Sciatic nerve (tissue), 2 donors: ENCODE data around the gene AQP1. TPM values are rescaled to one million over a fixed set of nuclear protein-coding genes. Genes with fewer than 3 reads are reported as not detected.

Experiments used
- ATAC-seq: fragments of 200-7000 bp; cut with Tn5 transposase; one replicate; pipeline ENCODE4 v1.9.1; 2020; ENCODE audit warnings: mild to moderate bottlenecking, moderate library complexity
- DNase-seq: peaks from one replicate; pipeline ENCODE4 v3.0.0-alpha.2; 2020; ENCODE audit warnings: low spot score
- intact Hi-C: fragments of 100-400 bp; cut with DNase I; formaldehyde crosslinking; loops from one replicate; pipeline ENCODE4 v1.14.2; 2022
- total RNA-seq: library from RNA; stranded (reverse); fragmentation: NEBNext Ultra II Directional; extraction: Animal tissue kit (Norgen Biotek cat#: 25700); gene quantifications from one replicate; pipeline ENCODE4 v1.2.1, GENCODE V29; 2021
- donor health status: DM: no; HTN: no; CAD: no.
- donor health status: DM: no; HTN: no; CAD: no.

The AQP1 gene
- total RNA-seq, 1 donor from 2014 or later, result 864 TPM

- DNase-seq (no peak), ATAC-seq (no peak)
- intact Hi-C loops, result no loop called here
Observed at GRCh38 chr7:30965372-30965771, 53.7 kb downstream of the AQP1 start.

- DNase-seq (no peak), ATAC-seq (no peak)
- intact Hi-C loops, result no loop called here
Observed at GRCh38 chr7:30965883-30966282, 54.2 kb downstream of the AQP1 start.

- intact Hi-C loops, result no loop called here
- ATAC-seq, result no peak
- DNase-seq, result no peak
Observed at GRCh38 chr7:30968294-30968693, 56.6 kb downstream of the AQP1 start.

- intact Hi-C loops, result no loop called here
- no peak for ATAC-seq
- no peak for DNase-seq
Observed at GRCh38 chr7:30968747-30969603, 57.3 kb downstream of the AQP1 start.

GRCh38 chr7:30969604-30969970 lies 57.9 kb downstream of the AQP1 start:
- ATAC-seq, result no peak
- intact Hi-C loops, result no loop called here
- no peak for DNase-seq

GRCh38 chr7:30970074-30970473 lies 58.4 kb downstream of the AQP1 start:
- no peak for ATAC-seq
- intact Hi-C loops, result loop anchor here (10.0 kb wide), 1 partner anchor 175 kb away; no protein-coding TSS in a partner anchor

GRCh38 chr7:30970594-30971094 lies 59.0 kb downstream of the AQP1 start:
- intact Hi-C loops, result loop anchor here (10.0 kb wide), 1 partner anchor 176 kb away; no protein-coding TSS in a partner anchor
- ATAC-seq (no peak), DNase-seq (no peak)

More at GRCh38 chr7:30970074-30970473, 58.4 kb downstream of the AQP1 start:
- DNase-seq, result no peak

- DNase-seq (no peak), ATAC-seq (no peak)
- intact Hi-C loops, result loop anchor here (10.0 kb wide), 1 partner anchor 177 kb away; no protein-coding TSS in a partner anchor
Observed at GRCh38 chr7:30971440-30971839, 59.8 kb downstream of the AQP1 start.

- no peak for DNase-seq
- intact Hi-C loops, result loop anchor here (10.0 kb wide), 1 partner anchor 177 kb away; no protein-coding TSS in a partner anchor
- ATAC-seq, result no peak
Observed at GRCh38 chr7:30971840-30972563, 60.3 kb downstream of the AQP1 start.

GRCh38 chr7:30973292-30973691 lies 61.6 kb downstream of the AQP1 start:
- no peak for ATAC-seq
- DNase-seq, result no peak
- intact Hi-C loops, result loop anchor here (10.0 kb wide), 1 partner anchor 178 kb away; no protein-coding TSS in a partner anchor

DNA sequence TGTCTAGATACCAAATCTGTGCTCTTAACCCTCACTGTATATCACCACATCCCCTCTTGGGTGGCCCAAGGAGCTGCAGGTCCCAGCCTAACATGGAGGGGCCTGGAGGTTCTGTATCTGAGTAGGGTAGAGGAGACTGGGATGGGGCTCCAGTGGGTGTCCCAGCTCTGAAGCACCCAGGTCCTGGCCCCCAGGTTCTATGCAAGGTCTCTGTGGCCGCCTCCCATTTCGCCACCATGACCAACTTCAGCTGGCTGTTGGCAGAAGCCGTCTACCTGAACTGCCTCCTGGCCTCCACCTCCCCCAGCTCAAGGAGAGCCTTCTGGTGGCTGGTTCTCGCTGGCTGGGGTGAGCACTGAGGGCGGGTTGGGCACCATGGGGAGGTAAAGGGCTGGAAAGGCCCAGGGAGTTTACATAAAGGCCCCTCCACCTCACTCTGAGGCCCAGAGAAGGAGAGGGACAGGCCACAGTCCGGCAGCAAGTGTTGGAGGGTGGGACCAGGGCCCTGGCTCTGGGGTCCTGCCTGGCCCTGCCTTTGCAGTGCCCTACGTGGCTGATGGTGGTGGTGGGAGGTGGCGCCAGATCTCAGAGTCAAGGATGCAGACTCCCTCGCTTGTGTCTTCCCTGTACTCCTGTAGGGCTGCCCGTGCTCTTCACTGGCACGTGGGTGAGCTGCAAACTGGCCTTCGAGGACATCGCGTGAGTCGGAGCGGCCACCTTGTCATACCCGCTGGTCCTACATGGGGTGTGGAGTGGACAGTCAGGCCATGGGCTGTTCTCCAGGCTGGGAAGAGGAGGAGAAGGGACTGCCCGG lies 62.3 kb downstream of the AQP1 start:
- no peak for DNase-seq
- no peak for ATAC-seq
- intact Hi-C loops, result loop anchor here (10.0 kb wide), 1 partner anchor 179 kb away; no protein-coding TSS in a partner anchor

DNA sequence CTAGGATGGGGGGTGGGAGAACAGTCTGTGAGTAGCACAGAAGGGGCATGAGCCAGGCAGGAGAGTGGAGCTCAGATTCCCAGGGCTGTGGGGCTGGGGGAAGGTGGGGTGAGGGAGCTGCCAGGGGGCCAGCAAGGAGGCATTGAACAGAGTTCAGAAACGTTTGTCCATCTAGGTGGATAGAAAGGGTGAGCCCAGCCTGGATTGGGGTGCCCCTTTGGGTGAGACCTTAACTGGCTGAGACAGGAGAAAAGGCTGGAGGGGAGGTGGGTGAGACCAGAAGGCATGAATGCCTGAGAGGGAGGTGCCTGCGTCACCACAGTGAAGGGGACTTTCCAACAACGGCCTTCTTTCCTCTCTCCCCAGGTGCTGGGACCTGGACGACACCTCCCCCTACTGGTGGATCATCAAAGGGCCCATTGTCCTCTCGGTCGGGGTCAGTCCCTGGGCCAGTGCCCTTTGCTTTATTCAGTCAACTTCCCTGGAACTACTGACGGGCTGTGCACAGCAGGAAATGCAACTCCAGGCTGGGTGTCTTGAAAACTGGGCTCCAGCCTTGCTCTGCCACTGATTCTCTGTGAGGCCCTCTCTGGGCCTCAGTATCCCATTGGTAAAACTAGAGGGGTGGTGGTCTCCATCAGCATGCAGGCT lies 63.1 kb downstream of the AQP1 start:
- ATAC-seq (peak; percentile 54), DNase-seq (no peak)
- intact Hi-C loops, result loop anchor here (10.0 kb wide), 1 partner anchor 180 kb away; no protein-coding TSS in a partner anchor

Other genes with a start within 250 kb of the AQP1 start
- gene CRHR2, start 229.4 kb upstream of the AQP1 start, total RNA-seq, result 1.1 TPM
- 131 TPM for gene INMT, start 159.7 kb upstream of the AQP1 start, total RNA-seq
- 15.6 TPM for gene MINDY4, start 140.4 kb upstream of the AQP1 start, total RNA-seq
- gene GHRHR, start 52.1 kb downstream of the AQP1 start, total RNA-seq, result 1.2 TPM
- 9.1 TPM for gene ADCYAP1R1, start 140.5 kb downstream of the AQP1 start, total RNA-seq